K562 (cell line): Measurements from ENCODE around the gene RPE. TPM values are rescaled to one million over a fixed set of nuclear protein-coding genes. Genes with fewer than 3 reads are reported as not detected.

Source experiments
- ASH1L ChIP-seq: fragments of 450-650 bp; IDR thresholded peaks from 2 replicates; pipeline ENCODE4 v1.6.1; 2018; ENCODE audit warnings: borderline replicate concordance, mild to moderate bottlenecking, low read depth; ENCODE audit not compliant: partially characterized antibody
- BCOR ChIP-seq: fragments of 450-650 bp; IDR thresholded peaks from 2 replicates; pipeline ENCODE4 v1.6.1; 2016
- BHLHE40 ChIP-seq: IDR thresholded peaks from 2 replicates; pipeline ENCODE4 v1.6.1; 2011; ENCODE audit warnings: low read length, improper control_type of control experiment
- CXXC5 ChIP-seq: fragments of 250-450 bp; sonication (Bioruptor Pico); IDR thresholded peaks from 2 replicates; pipeline ENCODE4 v1.8.0; 2022; ENCODE audit warnings: inconsistent platforms, mild to moderate bottlenecking, moderate library complexity
- DMBX1 ChIP-seq: fragments of 250-450 bp; sonication (Bioruptor Pico); IDR thresholded peaks from 2 replicates; pipeline ENCODE4 v1.8.0; 2022; ENCODE audit warnings: inconsistent platforms, mild to moderate bottlenecking, moderate library complexity, borderline replicate concordance
- DNMT1 ChIP-seq: fragments of 450-650 bp; IDR thresholded peaks from 2 replicates; pipeline ENCODE4 v1.6.1; 2016; ENCODE audit warnings: antibody characterized with exemption, mild to moderate bottlenecking
- GMEB1 ChIP-seq: fragments of 250-450 bp; sonication (Bioruptor Pico); IDR thresholded peaks from 2 replicates; pipeline ENCODE4 v1.4.0; 2020; ENCODE audit warnings: mild to moderate bottlenecking
- HMGXB4 ChIP-seq: sonication (generic); formaldehyde crosslinking; IDR thresholded peaks from 2 replicates; pipeline ENCODE4 v1.8.1; 2023; ENCODE audit warnings: mild to moderate bottlenecking, missing genetic modification reagents
- L3MBTL2 ChIP-seq: fragments of 450-650 bp; IDR thresholded peaks from 2 replicates; pipeline ENCODE4 v1.6.1; 2016; ENCODE audit warnings: mild to moderate bottlenecking, moderate library complexity
- RBFOX2 ChIP-seq: fragments of 200-400 bp; formaldehyde crosslinking; IDR thresholded peaks from 2 replicates; pipeline ENCODE4 v1.6.1; 2017; ENCODE audit warnings: low read depth, mild to moderate bottlenecking, low read length, moderate library complexity
- RUNX1 ChIP-seq: sonication (generic); IDR thresholded peaks from 2 replicates; pipeline ENCODE4 v1.6.1; 2016; ENCODE audit warnings: antibody characterized with exemption, low read depth
- ZFX ChIP-seq: sonication (generic); formaldehyde crosslinking; IDR thresholded peaks from 2 replicates; pipeline ENCODE4 v1.8.0; 2022; ENCODE audit warnings: mild to moderate bottlenecking, missing genetic modification reagents, moderate library complexity
- ZKSCAN8 ChIP-seq: fragments of 200-800 bp; sonication (Bioruptor generic); IDR thresholded peaks from 2 replicates; pipeline ENCODE4 v1.6.1; 2016; ENCODE audit warnings: missing genetic modification characterization, missing compliant biosample characterization
- ZNF512 ChIP-seq: IDR thresholded peaks from 2 replicates; pipeline ENCODE4 v1.6.1; 2016; ENCODE audit warnings: missing genetic modification characterization, missing compliant biosample characterization
- ZZZ3 ChIP-seq: fragments of 450-650 bp; IDR thresholded peaks from 2 replicates; pipeline ENCODE4 v1.6.1; 2016; ENCODE audit warnings: antibody characterized with exemption, mild to moderate bottlenecking, moderate library complexity
- polyA plus RNA-seq, 8 experiments: library from polyadenylated mRNA; depleted of rRNA in 4 of 8; stranded (reverse) in 5 of 8; unstranded in 3 of 8; fragments of >200 nt; fragmentation: Nextera tagmentation in 2 of 8; fragmentation: Illumina TruSeq in 1 of 8; extraction: Ambion mirVana in 2 of 8; extraction: Trizol in 1 of 8; gene quantifications; 2 replicates each; pipeline versions ENCODE4 v1.2.1 to v1.2.3, GENCODE V29; 2011 to 2014; ENCODE audit warnings: inconsistent platforms in 1 of 8, missing spikeins in 1 of 8
- total RNA-seq, 7 experiments: library from RNA; depleted of rRNA in 6 of 7; stranded (reverse); fragments of >200 nt in 6 of 7; fragmentation: Illumina TruSeq in 2 of 7; extraction: Trizol in 2 of 7; gene quantifications; 2 replicates each; pipeline versions ENCODE4 v1.2.1 to v1.2.3, GENCODE V29; 2011 to 2021; ENCODE audit warnings: low replicate concordance in 1 of 7
- TF ChIP-seq, protein P1 (sequence below): sonication (generic); formaldehyde crosslinking; IDR thresholded peaks from 2 replicates; pipeline ENCODE4 v1.8.1; 2023; ENCODE audit warnings: mild to moderate bottlenecking, missing genetic modification reagents
- TF ChIP-seq, protein P2 (sequence below): sonication (generic); formaldehyde crosslinking; IDR thresholded peaks from 2 replicates; pipeline ENCODE4 v1.8.0; 2022; ENCODE audit warnings: mild to moderate bottlenecking, missing genetic modification reagents
- TF ChIP-seq, protein P3 (sequence below), 2 experiments: fragments of 450-650 bp; conservative IDR thresholded peaks; 2 replicates each; pipeline ENCODE4 v1.6.1; 2017; ENCODE audit warnings: mild to moderate bottlenecking in 2 of 2, moderate library complexity in 2 of 2

The RPE gene
- total and polyA plus RNA-seq, 9 of the 15 experiments (the other 6 are each of a cell fraction or from before 2014, with no cell fraction given) = 33.5 to 65.3 (median 50.4) TPM

- TF ChIP-seq, protein P1, sequence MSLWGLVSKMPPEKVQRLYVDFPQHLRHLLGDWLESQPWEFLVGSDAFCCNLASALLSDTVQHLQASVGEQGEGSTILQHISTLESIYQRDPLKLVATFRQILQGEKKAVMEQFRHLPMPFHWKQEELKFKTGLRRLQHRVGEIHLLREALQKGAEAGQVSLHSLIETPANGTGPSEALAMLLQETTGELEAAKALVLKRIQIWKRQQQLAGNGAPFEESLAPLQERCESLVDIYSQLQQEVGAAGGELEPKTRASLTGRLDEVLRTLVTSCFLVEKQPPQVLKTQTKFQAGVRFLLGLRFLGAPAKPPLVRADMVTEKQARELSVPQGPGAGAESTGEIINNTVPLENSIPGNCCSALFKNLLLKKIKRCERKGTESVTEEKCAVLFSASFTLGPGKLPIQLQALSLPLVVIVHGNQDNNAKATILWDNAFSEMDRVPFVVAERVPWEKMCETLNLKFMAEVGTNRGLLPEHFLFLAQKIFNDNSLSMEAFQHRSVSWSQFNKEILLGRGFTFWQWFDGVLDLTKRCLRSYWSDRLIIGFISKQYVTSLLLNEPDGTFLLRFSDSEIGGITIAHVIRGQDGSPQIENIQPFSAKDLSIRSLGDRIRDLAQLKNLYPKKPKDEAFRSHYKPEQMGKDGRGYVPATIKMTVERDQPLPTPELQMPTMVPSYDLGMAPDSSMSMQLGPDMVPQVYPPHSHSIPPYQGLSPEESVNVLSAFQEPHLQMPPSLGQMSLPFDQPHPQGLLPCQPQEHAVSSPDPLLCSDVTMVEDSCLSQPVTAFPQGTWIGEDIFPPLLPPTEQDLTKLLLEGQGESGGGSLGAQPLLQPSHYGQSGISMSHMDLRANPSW (CRISPR knock-in tag) = no peak
- TF ChIP-seq HMGXB4 (CRISPR knock-in tag) (no peak), RBFOX2 (no peak), L3MBTL2 (0 out of 2 replicates have a peak, but pooled peaks have one; percentile 21), GMEB1 (no peak), ZNF512 (tag) (no peak), ASH1L (no peak), DNMT1 (no peak), BHLHE40 (peak; percentile 62), ZKSCAN8 (CRISPR knock-in tag) (no peak), ZFX (CRISPR knock-in tag) (no peak), DMBX1 (CRISPR knock-in tag) (no peak), CXXC5 (CRISPR knock-in tag) (peak; percentile 52; the same call in 1 of the 2 replicates), BCOR (no peak), ZZZ3 (no peak), RUNX1 (no peak)
- TF ChIP-seq, protein P2, sequence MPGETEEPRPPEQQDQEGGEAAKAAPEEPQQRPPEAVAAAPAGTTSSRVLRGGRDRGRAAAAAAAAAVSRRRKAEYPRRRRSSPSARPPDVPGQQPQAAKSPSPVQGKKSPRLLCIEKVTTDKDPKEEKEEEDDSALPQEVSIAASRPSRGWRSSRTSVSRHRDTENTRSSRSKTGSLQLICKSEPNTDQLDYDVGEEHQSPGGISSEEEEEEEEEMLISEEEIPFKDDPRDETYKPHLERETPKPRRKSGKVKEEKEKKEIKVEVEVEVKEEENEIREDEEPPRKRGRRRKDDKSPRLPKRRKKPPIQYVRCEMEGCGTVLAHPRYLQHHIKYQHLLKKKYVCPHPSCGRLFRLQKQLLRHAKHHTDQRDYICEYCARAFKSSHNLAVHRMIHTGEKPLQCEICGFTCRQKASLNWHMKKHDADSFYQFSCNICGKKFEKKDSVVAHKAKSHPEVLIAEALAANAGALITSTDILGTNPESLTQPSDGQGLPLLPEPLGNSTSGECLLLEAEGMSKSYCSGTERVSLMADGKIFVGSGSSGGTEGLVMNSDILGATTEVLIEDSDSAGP (CRISPR knock-in tag) = no peak
- TF ChIP-seq, protein P3, sequence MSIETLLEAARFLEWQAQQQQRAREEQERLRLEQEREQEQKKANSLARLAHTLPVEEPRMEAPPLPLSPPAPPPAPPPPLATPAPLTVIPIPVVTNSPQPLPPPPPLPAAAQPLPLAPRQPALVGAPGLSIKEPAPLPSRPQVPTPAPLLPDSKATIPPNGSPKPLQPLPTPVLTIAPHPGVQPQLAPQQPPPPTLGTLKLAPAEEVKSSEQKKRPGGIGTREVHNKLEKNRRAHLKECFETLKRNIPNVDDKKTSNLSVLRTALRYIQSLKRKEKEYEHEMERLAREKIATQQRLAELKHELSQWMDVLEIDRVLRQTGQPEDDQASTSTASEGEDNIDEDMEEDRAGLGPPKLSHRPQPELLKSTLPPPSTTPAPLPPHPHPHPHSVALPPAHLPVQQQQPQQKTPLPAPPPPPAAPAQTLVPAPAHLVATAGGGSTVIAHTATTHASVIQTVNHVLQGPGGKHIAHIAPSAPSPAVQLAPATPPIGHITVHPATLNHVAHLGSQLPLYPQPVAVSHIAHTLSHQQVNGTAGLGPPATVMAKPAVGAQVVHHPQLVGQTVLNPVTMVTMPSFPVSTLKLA (conservative IDR thresholded peaks at IDR 0.05) = no peak
Observed at GRCh38 chr2:209988010-209988409, 14.4 kb upstream of the RPE start (continued).
